Measurements from ENCODE around the gene AKR1B15.
A peak's percentile ranks its signal among the peaks of the same experiment; 100 is the strongest.
"Not testable (repeated sequence)": the region's sequence is repeated elsewhere in the genome, so short reads cannot be mapped to it uniquely, and the experiment has no call there.

AKR1B15 gene

GRCh38 chr7:134548877-134549276, at the start of gene AKR1B15:
Gene AKR1B15, plus strand, starts transcription at chr7:134549110. Its CDS starts 15,510 bp downstream, at chr7:134564620.
- DNase-seq, result no peak

- DNase-seq, result no peak
Measured at GRCh38 chr7:134500406-134500805, 48.5 kb upstream of the AKR1B15 start.

GRCh38 chr7:134500982-134501381, 47.9 kb upstream of the AKR1B15 start:
- DNase-seq, result no peak

GRCh38 chr7:134502463-134503371, 46.2 kb upstream of the AKR1B15 start:
- peak; percentile 29 for DNase-seq

DNA sequence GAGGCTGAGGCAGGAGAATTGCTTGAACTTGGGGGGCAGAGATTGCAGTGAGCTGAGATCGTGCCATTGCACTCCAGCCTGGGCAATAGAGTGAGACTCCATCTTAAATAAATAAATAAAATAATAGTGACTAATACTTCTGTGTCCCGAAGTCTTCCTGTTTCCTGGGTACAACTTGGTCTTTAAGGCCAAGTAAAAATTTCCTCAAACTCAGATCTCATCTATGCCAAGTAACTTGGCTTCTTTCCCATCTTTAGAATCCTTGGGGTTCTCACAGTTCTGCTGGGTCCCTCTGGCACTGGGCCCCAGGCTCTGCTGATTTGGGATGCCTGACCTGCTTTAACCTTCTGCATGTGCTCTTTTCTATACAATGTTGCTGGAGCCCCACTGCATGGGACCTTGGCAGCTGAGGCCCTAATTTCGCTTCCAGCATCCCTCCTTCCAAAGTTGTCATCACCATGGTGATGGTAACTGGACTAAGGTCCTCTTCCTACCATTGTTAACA, 44.2 kb upstream of the AKR1B15 start:
- no peak for DNase-seq

- no peak for DNase-seq
Measured at GRCh38 chr7:134505856-134506255, 43.1 kb upstream of the AKR1B15 start.

DNA sequence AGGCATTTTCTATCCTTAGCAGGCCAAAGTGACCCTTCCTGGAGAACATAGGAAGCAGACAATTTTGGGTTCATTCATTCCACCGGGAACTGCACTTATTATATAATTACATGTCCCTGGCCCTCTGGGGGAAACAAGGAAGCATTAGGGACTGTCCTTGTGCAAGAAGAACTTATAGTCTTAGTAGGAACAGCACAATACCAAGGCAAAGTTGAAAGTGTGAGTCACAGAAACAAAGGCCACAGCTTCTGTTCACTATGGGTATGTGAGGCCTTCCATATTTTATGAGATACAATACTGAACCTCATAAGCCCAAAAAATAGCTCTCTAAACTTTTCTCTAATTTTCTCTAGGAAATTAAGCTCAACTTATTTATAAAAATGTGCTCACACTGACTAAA, 39.9 kb upstream of the AKR1B15 start:
- no peak for DNase-seq

DNA sequence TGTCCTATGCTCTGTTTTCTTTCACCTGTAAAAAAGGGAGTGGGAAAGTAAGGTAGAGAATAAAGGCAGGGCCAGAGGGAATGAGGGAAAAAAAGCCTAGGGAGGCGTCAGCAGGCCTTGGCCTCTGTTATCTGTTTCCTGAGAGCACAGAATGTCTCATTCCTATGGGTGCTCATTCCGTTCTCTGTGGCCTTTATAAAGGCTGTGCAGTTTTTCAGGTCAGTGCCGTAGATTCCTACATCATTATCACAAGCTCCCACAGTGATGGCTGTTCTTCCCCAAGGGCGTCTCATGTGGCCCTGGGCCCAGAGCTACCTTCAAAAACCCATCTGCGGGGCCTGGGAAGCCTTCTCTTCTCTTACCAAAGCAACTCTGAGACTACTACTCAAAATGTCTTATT, 38.3 kb upstream of the AKR1B15 start:
- DNase-seq, result no peak

- DNase-seq, result no peak
Measured at GRCh38 chr7:134512271-134512670, 36.6 kb upstream of the AKR1B15 start.

- peak; percentile 42 for DNase-seq
Measured at GRCh38 chr7:134513169-134513752, 35.6 kb upstream of the AKR1B15 start.

DNA sequence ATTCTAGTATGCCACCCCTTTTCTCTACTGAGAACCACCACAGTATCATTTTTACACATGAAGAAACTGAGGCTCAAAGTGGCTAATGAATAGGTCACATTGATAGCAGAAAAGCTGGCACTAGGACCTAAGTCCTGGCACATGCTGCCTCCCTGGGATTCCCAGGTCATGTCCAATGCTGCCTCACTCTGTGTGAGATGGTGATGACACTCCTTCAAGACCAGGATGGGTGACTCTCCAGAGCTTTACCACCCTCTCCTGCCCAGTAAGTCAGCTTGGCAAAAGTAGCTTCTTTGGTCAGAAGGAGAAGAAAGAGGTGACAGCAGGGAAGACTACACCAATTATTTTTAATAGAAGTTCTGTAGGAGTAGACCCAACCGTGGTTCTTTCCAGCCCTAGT, 34.8 kb upstream of the AKR1B15 start:
- DNase-seq, result no peak

DNA sequence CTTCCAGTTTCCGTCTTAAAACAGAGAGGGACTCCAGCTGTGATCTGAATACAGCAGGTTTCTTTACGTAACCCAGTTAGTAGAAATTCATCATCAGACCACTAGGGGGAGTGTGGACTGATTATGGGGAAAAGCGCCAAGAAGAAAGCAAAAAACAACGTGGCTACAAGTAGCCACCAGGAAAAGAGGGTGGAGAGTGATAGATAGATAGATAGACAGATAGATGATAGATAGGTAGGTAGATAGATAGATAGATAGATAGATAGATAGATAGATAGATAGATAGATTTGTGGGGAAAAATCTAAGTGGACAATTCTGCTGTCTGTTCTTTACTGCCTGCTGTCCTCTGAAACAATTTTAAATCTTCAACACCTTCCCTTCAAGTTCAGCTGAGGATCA, 34.2 kb upstream of the AKR1B15 start:
- peak; percentile 44 for DNase-seq

DNA sequence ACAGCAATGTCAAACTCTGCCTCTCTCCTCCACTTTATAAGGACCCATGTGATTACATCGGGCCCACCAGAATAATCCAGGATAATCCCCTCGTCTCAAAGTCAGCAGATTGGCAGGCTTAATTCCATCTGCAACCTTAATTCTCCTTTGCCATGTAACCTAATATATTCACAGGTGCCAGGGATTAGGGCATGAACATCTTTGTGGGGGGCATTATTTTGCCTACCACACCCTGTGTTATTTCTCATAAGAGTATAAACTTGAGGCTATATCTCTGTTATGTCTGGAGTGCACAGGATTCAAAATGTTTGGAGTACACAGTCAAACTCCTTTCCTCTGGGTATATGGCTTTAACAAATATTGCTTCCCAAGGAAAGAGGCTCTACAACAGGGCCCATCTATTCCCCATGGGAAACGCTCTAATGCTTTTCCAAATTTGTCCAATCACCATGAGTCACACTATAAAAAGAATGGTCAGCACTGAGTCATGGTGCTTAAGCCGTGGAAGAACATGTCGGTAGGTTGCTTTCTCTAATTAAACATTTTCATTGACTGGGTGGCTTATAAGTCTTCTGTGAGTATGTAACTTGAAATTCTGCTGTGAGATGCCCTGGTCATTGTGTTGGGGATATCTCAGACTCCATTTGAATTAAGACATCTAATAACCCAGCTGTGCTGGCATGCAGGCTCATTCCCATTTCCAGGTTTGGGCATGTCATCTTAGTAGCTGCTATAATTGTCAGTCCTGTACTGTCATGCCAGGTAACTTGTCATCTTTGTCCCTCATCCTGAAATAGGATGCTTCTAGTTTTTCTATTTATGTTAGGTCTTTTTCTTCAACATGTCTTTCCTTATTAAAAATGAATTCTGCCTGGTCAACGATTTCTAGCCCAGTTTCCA, 33.1 kb upstream of the AKR1B15 start:
- peak; percentile 70 for DNase-seq

GRCh38 chr7:134520130-134520529, 28.8 kb upstream of the AKR1B15 start:
- no peak for DNase-seq

GRCh38 chr7:134522601-134523000, 26.3 kb upstream of the AKR1B15 start:
- DNase-seq, result no peak

DNA sequence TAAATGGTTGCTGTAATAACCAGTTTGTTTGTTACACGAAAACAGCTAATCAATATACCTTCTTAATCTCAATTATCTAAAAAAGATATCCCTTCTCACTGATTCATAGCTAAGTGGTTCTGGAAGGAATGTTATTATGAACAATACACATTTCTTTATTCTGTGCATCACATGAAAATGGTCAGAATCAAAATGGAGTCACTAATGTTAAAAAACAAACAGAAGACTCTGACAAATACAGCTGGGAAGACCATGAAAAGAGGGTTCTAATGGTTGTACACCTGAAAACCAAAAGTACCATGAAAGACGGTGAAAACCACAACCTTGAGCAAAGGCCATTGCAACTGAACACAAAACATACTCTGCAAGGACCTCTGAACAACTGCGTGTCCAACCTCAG, 23.5 kb upstream of the AKR1B15 start:
- not testable (repeated sequence) for DNase-seq

DNA sequence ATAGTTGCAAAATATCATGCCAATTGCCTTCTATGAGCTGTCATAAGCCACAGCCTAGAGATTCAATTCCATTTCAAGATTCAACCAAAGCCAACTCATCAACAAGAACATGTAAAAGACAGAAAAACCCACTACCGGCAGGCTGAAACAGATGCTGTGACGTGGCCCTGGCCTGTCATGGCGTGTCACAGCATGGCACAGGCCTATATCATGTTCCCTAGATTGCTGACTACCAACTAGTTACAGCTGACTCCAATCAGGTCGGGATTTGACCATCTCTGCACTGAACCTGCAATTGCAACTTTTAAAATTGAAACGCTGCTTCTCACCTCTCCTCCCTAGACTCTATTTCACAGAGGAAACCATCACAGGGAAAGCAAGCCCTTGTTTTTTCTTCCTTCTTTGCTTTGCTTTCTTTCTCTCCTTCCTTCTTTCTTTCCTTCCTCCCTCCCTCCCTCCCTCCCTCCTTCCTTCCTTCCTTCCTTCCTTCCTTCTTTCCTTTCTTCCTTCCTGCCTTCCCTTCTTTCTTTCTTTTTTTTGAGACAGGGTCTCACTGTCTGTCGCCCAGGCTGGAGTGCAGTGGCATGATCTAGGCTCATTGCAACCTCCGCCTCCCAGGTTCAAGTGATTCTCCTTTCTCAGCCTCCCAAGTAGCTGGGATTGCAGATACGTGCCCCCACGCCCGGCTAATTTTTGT, 22.2 kb upstream of the AKR1B15 start:
- not testable (repeated sequence) for DNase-seq

- peak; percentile 9 for DNase-seq
Measured at GRCh38 chr7:134527979-134528371, 20.9 kb upstream of the AKR1B15 start.

DNA sequence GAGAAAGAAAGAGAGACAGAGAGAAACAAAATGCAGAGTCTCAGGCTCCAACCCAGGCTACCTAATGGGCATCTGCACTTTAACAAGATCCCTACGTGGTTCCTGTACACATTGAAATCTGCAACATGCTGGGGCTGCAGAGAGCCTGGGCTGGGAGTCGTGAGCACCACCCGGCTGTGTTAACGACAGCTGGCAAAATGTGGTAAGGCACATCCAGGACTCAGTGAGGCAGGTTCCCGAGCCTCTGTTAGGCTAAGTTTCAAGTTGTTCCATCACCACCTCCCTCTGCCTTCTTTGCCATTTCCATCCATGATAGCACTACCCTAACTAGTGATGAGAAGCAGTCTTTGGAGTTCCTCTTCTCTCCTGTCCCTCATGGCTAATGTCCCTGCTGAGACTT, 20.2 kb upstream of the AKR1B15 start:
- no peak for DNase-seq

GRCh38 chr7:134530460-134530859, 18.4 kb upstream of the AKR1B15 start:
- DNase-seq, result no peak

GRCh38 chr7:134532180-134532953, 16.5 kb upstream of the AKR1B15 start:
- DNase-seq, result peak; percentile 42

- DNase-seq, result no peak
Measured at GRCh38 chr7:134532954-134533218, 16.0 kb upstream of the AKR1B15 start.
